OCI-LY1 (cell line): Measurements from ENCODE around the gene PP2D1.

Source experiments
- H2AFZ ChIP-seq: fragments of 200-600 bp; sonication (generic), shearing (Covaris generic); 2 replicates; pipeline ENCODE4 v1.6.0; 2014; ENCODE audit warnings: antibody characterized with exemption, mild to moderate bottlenecking, low read length
- H3F3A ChIP-seq: fragments of 200-600 bp; sonication (generic), shearing (Covaris generic); 2 replicates; pipeline ENCODE4 v1.6.0; 2014; ENCODE audit warnings: mild to moderate bottlenecking, antibody characterized with exemption, low read length, moderate library complexity; ENCODE audit not compliant: insufficient read depth
- H3K27ac ChIP-seq: fragments of 200-600 bp; sonication (generic); 2 replicates; pipeline ENCODE4 v1.5.1; 2014; ENCODE audit warnings: low read length, mixed run types, mild to moderate bottlenecking, low read depth; ENCODE audit not compliant: poor library complexity, severe bottlenecking
- H3K27me3 ChIP-seq: fragments of 200-600 bp; sonication (generic); 2 replicates; pipeline ENCODE4 v1.6.0; 2014; ENCODE audit warnings: antibody characterized with exemption, mild to moderate bottlenecking, low read length, moderate library complexity; ENCODE audit not compliant: insufficient read depth
- H3K36me3 ChIP-seq: fragments of 200-600 bp; sonication (generic); 2 replicates; pipeline ENCODE4 v1.6.1; 2014; ENCODE audit warnings: mild to moderate bottlenecking, antibody characterized with exemption, low read length, moderate library complexity, mixed read lengths; ENCODE audit not compliant: insufficient read depth
- H3K4me1 ChIP-seq: fragments of 200-600 bp; sonication (generic); 2 replicates; pipeline ENCODE4 v1.5.1; 2014; ENCODE audit warnings: mild to moderate bottlenecking, low read length, moderate library complexity; ENCODE audit not compliant: insufficient read depth, severe bottlenecking
- H3K4me2 ChIP-seq: fragments of 200-600 bp; sonication (generic), shearing (Covaris generic); 2 replicates; pipeline ENCODE4 v1.6.1; 2014; ENCODE audit warnings: low read length
- H3K4me3 ChIP-seq: fragments of 200-600 bp; sonication (generic); 2 replicates; pipeline ENCODE4 v1.5.1; 2014; ENCODE audit warnings: low read length, low read depth, mild to moderate bottlenecking, mixed read lengths; ENCODE audit not compliant: poor library complexity, severe bottlenecking
- H3K79me2 ChIP-seq: fragments of 200-600 bp; shearing (Covaris generic); 2 replicates; pipeline ENCODE4 v1.6.1; 2016; ENCODE audit warnings: mixed run types, low read length, mixed read lengths; ENCODE audit not compliant: insufficient read depth
- H3K9ac ChIP-seq: fragments of 200-600 bp; sonication (generic), shearing (Covaris generic); 2 replicates; pipeline ENCODE4 v1.6.1; 2014; ENCODE audit warnings: mild to moderate bottlenecking, low read length, mixed read lengths
- H3K9me2 ChIP-seq: fragments of 200-600 bp; sonication (generic), shearing (Covaris generic); 2 replicates; pipeline ENCODE4 v1.6.1; 2014; ENCODE audit warnings: low read depth, mild to moderate bottlenecking, low read length, mixed read lengths
- H3K9me3 ChIP-seq: fragments of 200-600 bp; shearing (Covaris generic); 2 replicates; pipeline ENCODE4 v1.6.1; 2014; ENCODE audit warnings: low read length, mixed read lengths
- H4K20me1 ChIP-seq: fragments of 200-600 bp; sonication (generic), shearing (Covaris generic); 2 replicates; pipeline ENCODE4 v1.6.0; 2016; ENCODE audit warnings: mild to moderate bottlenecking, low read length; ENCODE audit not compliant: insufficient read depth
- CTCF ChIP-seq: fragments of 200-600 bp; sonication (generic), shearing (Covaris generic); IDR thresholded peaks from 2 replicates; pipeline ENCODE4 v1.5.1; 2017; ENCODE audit warnings: mild to moderate bottlenecking, antibody characterized with exemption, low read length, moderate library complexity, mixed read lengths
- EZH2 ChIP-seq: fragments of 200-600 bp; sonication (generic), shearing (Covaris generic); IDR thresholded peaks from 2 replicates; pipeline ENCODE4 v1.8.0; 2017; ENCODE audit warnings: borderline replicate concordance, mixed run types, mild to moderate bottlenecking, antibody characterized with exemption, low read length, moderate library complexity, mixed read lengths

The PP2D1 gene

GRCh38 chr3:20015525-20015924, 3.5 kb upstream of the PP2D1 start:
- Histone ChIP-seq H3F3A (no peaks in the 10 kb centered on the region), H3K4me1 (no peaks in the 10 kb centered on the region), H3K36me3 (no peaks in the 10 kb centered on the region), H3K9me3 (no peaks in the 10 kb centered on the region), H3K9ac (no peak overlapping the region), H3K9me2 (no peaks in the 10 kb centered on the region), H4K20me1 (no peaks in the 10 kb centered on the region), H3K79me2 (no peaks in the 10 kb centered on the region), H3K27ac (no peak overlapping the region), H3K4me2 (no peak overlapping the region), H2AFZ (no peak overlapping the region), H3K27me3 (no peaks in the 10 kb centered on the region), H3K4me3 (no peak overlapping the region)
- TF ChIP-seq CTCF (no peak), EZH2 (no peak)

- H3K36me3 ChIP-seq, result no peaks in the 10 kb centered on the region
- H3K79me2 ChIP-seq, result no peaks in the 10 kb centered on the region
- H3K9me2 ChIP-seq, result no peaks in the 10 kb centered on the region
- no peaks in the 10 kb centered on the region for H3K27me3 ChIP-seq
- no peaks in the 10 kb centered on the region for H3K9me3 ChIP-seq
- no peak overlapping the region for H3K4me2 ChIP-seq
- no peak overlapping the region for H3K9ac ChIP-seq
- H4K20me1 ChIP-seq, result no peaks in the 10 kb centered on the region
- H3F3A ChIP-seq, result no peaks in the 10 kb centered on the region
- H2AFZ ChIP-seq, result no peak overlapping the region
- no peaks in the 10 kb centered on the region for H3K4me1 ChIP-seq
- no peak overlapping the region for H3K4me3 ChIP-seq
- TF ChIP-seq CTCF (no peak), EZH2 (no peak)
- H3K27ac ChIP-seq, result no peak overlapping the region
Measured at GRCh38 chr3:20013396-20013795, 1.3 kb upstream of the PP2D1 start.

GRCh38 chr3:20008646-20009045, 3.4 kb downstream of the PP2D1 start:
- H3F3A ChIP-seq, result no peaks in the 10 kb centered on the region
- H3K4me1 ChIP-seq, result no peaks in the 10 kb centered on the region
- no peak overlapping the region for H2AFZ ChIP-seq
- no peaks in the 10 kb centered on the region for H3K27me3 ChIP-seq
- no peak overlapping the region for H3K27ac ChIP-seq
- H4K20me1 ChIP-seq, result no peaks in the 10 kb centered on the region
- no peak overlapping the region for H3K4me3 ChIP-seq
- TF ChIP-seq EZH2, result no peak
- no peak for TF ChIP-seq CTCF
- no peaks in the 10 kb centered on the region for H3K9me2 ChIP-seq
- H3K9me3 ChIP-seq, result no peaks in the 10 kb centered on the region
- no peaks in the 10 kb centered on the region for H3K36me3 ChIP-seq
- no peaks in the 10 kb centered on the region for H3K79me2 ChIP-seq
- no peak overlapping the region for H3K9ac ChIP-seq
- no peak overlapping the region for H3K4me2 ChIP-seq
